Astrocyte (in vitro differentiated cells and primary cell): ENCODE results near the gene KDM7A. TPM values are rescaled to one million over a fixed set of nuclear protein-coding genes. Genes with fewer than 3 reads are reported as not detected.

Experiments
- DNase-seq: peaks from one replicate; pipeline ENCODE4 v3.0.0-alpha.2; 2010; ENCODE audit warnings: low read depth
- FAIRE-seq: peaks from 2 replicates; lab custom pipeline; 2011; peaks lifted over from hg19 to GRCh38; lab: Jason Lieb, UNC
- H2AFZ ChIP-seq: 2 replicates; pipeline ENCODE4 v1.6.0; 2012; ENCODE audit warnings: low read depth, low read length, inconsistent platforms
- H3K27ac ChIP-seq: 2 replicates; pipeline ENCODE4 v1.5.1; 2011; ENCODE audit warnings: low read depth, low read length, inconsistent platforms
- H3K27me3 ChIP-seq: 2 replicates; pipeline ENCODE4 v1.6.0; 2011; ENCODE audit warnings: low read length, inconsistent platforms; ENCODE audit not compliant: insufficient read depth
- H3K36me3 ChIP-seq: 2 replicates; pipeline ENCODE4 v1.5.1; 2011; ENCODE audit warnings: low read length, inconsistent platforms; ENCODE audit not compliant: insufficient read depth
- H3K4me1 ChIP-seq: 2 replicates; pipeline ENCODE4 v1.5.1; 2011; ENCODE audit warnings: low read length, inconsistent platforms; ENCODE audit not compliant: insufficient read depth
- H3K4me2 ChIP-seq: 2 replicates; pipeline ENCODE4 v1.6.0; 2012; ENCODE audit warnings: low read length, inconsistent platforms
- H3K4me3 ChIP-seq: 2 replicates; pipeline ENCODE4 v1.5.1; 2011; ENCODE audit warnings: low read depth, mild to moderate bottlenecking, low read length, inconsistent platforms; ENCODE audit not compliant: insufficient read depth
- H3K79me2 ChIP-seq: 2 replicates; pipeline ENCODE4 v1.6.0; 2012; ENCODE audit warnings: mild to moderate bottlenecking, low read length, inconsistent platforms; ENCODE audit not compliant: insufficient read depth
- H3K9ac ChIP-seq: 2 replicates; pipeline ENCODE4 v1.6.0; 2012; ENCODE audit warnings: mild to moderate bottlenecking, low read length, inconsistent platforms
- H3K9me3 ChIP-seq: 2 replicates; pipeline ENCODE4 v1.5.1; 2012; ENCODE audit warnings: low read depth, mild to moderate bottlenecking, low read length, inconsistent platforms; ENCODE audit not compliant: insufficient read depth
- H4K20me1 ChIP-seq: 2 replicates; pipeline ENCODE4 v1.6.0; 2012; ENCODE audit warnings: low read length, inconsistent platforms; ENCODE audit not compliant: insufficient read depth
- H3K27ac Mint-ChIP-seq: one replicate; pipeline ENCODE4 v1.8.0; 2021; ENCODE audit warnings: mild to moderate bottlenecking, mixed read lengths; ENCODE audit not compliant: unreplicated experiment
- H3K27me3 Mint-ChIP-seq: one replicate; pipeline ENCODE4 v1.8.0; 2021; ENCODE audit warnings: low read depth, mixed read lengths; ENCODE audit not compliant: unreplicated experiment
- H3K36me3 Mint-ChIP-seq: one replicate; pipeline ENCODE4 v1.8.0; 2021; ENCODE audit warnings: low read depth, mixed read lengths; ENCODE audit not compliant: unreplicated experiment
- H3K4me1 Mint-ChIP-seq: one replicate; pipeline ENCODE4 v1.8.0; 2021; ENCODE audit warnings: low read depth, mixed read lengths; ENCODE audit not compliant: unreplicated experiment
- H3K4me3 Mint-ChIP-seq: one replicate; pipeline ENCODE4 v1.8.0; 2021; ENCODE audit warnings: mild to moderate bottlenecking, moderate library complexity, mixed read lengths; ENCODE audit not compliant: unreplicated experiment
- H3K9me3 Mint-ChIP-seq: one replicate; pipeline ENCODE4 v1.8.0; 2021; ENCODE audit warnings: mild to moderate bottlenecking, mixed read lengths; ENCODE audit not compliant: unreplicated experiment
- CTCF ChIP-seq: IDR thresholded peaks from 2 replicates; pipeline ENCODE4 v1.5.1; 2011; ENCODE audit warnings: low read depth, mild to moderate bottlenecking, inconsistent platforms, low read length, moderate library complexity; ENCODE audit not compliant: insufficient read depth
- EZH2 ChIP-seq: IDR thresholded peaks from 2 replicates; pipeline ENCODE4 v1.6.1; 2012; ENCODE audit warnings: mild to moderate bottlenecking, low read length, inconsistent platforms; ENCODE audit not compliant: insufficient read depth
- total RNA-seq: library from RNA; stranded (reverse); gene quantifications from 2 replicates; pipeline ENCODE4 v1.2.1, GENCODE V29; 2021

The KDM7A gene
- total RNA-seq, 1 donor from 2014 or later: 5.4 TPM

GRCh38 chr7:140192176-140192575 is 15.4 kb upstream of the KDM7A start:
- Mint-ChIP-seq H3K36me3 (no peaks in the 10 kb centered on the region), H3K9me3 (peaks cover 9% of the 10 kb centered on the region), H3K27me3 (peaks cover 27% of the 10 kb centered on the region), H3K4me3 (no peak overlapping the region), H3K4me1 (peaks cover 4% of the 10 kb centered on the region), H3K27ac (no peak overlapping the region)
- TF ChIP-seq EZH2: no peak
- TF ChIP-seq CTCF: no peak
- Histone ChIP-seq H3K9me3 (no peaks in the 10 kb centered on the region), H4K20me1 (no peaks in the 10 kb centered on the region), H3K27ac (no peak overlapping the region), H3K4me3 (no peak overlapping the region), H3K36me3 (no peaks in the 10 kb centered on the region), H3K4me2 (no peak overlapping the region), H3K27me3 (peaks cover 15% of the 10 kb centered on the region), H3K4me1 (no peaks in the 10 kb centered on the region), H2AFZ (no peak overlapping the region), H3K79me2 (no peaks in the 10 kb centered on the region), H3K9ac (no peak overlapping the region)
- DNase-seq: no peak
- FAIRE-seq: no peak

DNA sequence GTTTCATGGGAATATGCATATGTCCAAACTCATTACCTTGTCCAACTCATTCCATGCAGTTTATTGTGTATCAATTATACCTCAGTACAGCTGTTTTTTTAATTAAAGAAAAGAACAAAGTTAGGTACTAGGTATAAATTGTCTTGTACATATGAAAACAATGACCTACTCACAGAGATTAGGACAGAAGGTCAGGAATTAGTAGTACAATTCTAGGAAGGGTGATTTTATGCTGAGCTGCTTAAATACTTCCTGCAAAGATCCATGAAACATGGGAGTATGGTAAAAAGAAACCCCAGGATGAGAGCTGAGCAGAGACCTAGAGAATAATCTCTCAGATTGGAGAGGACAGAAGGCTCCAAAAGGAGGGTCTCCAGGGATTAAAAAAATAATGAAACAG is 13.8 kb upstream of the KDM7A start:
- Histone ChIP-seq H3K4me2 (no peak overlapping the region), H3K9ac (no peak overlapping the region), H3K27me3 (peaks cover 23% of the 10 kb centered on the region), H3K27ac (no peak overlapping the region), H4K20me1 (no peaks in the 10 kb centered on the region), H3K4me1 (no peaks in the 10 kb centered on the region), H3K9me3 (no peaks in the 10 kb centered on the region), H3K4me3 (no peak overlapping the region), H3K36me3 (no peaks in the 10 kb centered on the region), H2AFZ (no peak overlapping the region), H3K79me2 (no peaks in the 10 kb centered on the region)
- TF ChIP-seq EZH2 (no peak), CTCF (no peak)
- Mint-ChIP-seq H3K9me3 (no peaks in the 10 kb centered on the region), H3K27me3 (peaks cover 25% of the 10 kb centered on the region), H3K36me3 (no peaks in the 10 kb centered on the region), H3K4me1 (no peaks in the 10 kb centered on the region), H3K27ac (no peak overlapping the region), H3K4me3 (no peak overlapping the region)
- no peak for FAIRE-seq
- no peak for DNase-seq

DNA sequence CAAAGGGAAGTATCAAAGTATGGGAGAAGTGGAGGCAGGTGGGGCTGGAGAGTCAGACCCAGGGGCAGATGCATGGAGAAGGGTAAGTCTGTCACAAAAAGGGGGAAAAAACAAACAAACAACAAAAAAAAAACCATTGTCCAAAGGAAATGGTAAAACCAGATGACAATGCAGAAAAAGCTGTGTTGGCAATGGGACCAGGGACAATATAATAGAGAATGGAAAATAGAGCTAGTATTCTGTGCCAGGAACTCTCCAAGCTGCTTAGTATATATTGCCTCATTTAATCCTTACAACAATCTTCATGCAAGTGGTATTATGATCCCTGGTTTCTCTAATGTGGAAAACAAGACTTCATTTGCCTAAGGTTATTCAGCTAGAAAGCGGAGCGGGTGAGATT is 13.1 kb upstream of the KDM7A start:
- Histone ChIP-seq H4K20me1 (no peaks in the 10 kb centered on the region), H3K79me2 (no peaks in the 10 kb centered on the region), H3K4me2 (no peak overlapping the region), H2AFZ (no peak overlapping the region), H3K9me3 (no peaks in the 10 kb centered on the region), H3K27ac (no peak overlapping the region), H3K36me3 (no peaks in the 10 kb centered on the region), H3K9ac (no peak overlapping the region), H3K4me3 (no peak overlapping the region), H3K27me3 (peaks cover 28% of the 10 kb centered on the region), H3K4me1 (no peaks in the 10 kb centered on the region)
- Mint-ChIP-seq H3K36me3 (no peaks in the 10 kb centered on the region), H3K27ac (no peak overlapping the region), H3K4me3 (no peak overlapping the region), H3K27me3 (peaks cover 28% of the 10 kb centered on the region), H3K9me3 (no peaks in the 10 kb centered on the region), H3K4me1 (no peaks in the 10 kb centered on the region)
- DNase-seq: no peak
- TF ChIP-seq EZH2 (no peak), CTCF (no peak)
- no peak for FAIRE-seq
